ENCODE results near the gene FBXL20. TPM values are rescaled to one million over a fixed set of nuclear protein-coding genes. Genes with fewer than 3 reads are reported as not detected.

The FBXL20 gene
- total RNA-seq, 3 donors from 2014 or later (not counting 1 experiment from before 2014, with no cell fraction given) = 25.5 to 34.2 (median 32.4) TPM

GRCh38 chr17:39318636-39319035, 82.8 kb downstream of the FBXL20 start:
- Histone ChIP-seq H3K4me3 (ENCODE audit: low read length) (no peak overlapping the region), H3K9me3 (ENCODE audit: control insufficient read depth, insufficient read depth, low read length) (no peaks in the 10 kb centered on the region), H3K27me3 (ENCODE audit: control insufficient read depth, insufficient read depth, low read length) (no peaks in the 10 kb centered on the region), H3K4me1 (ENCODE audit: control insufficient read depth, insufficient read depth, low read length) (no peaks in the 10 kb centered on the region), H3K36me3 (ENCODE audit: control insufficient read depth, insufficient read depth, low read length) (peaks cover 4% of the 10 kb centered on the region), H3K27ac (ENCODE audit: low read length) (no peak overlapping the region)
- TF ChIP-seq CTCF (IDR thresholded peaks at IDR 0.05) = no peak
- Mint-ChIP-seq H3K4me3 (no peak overlapping the region), H3K27ac (no peak overlapping the region), H3K4me1 (peaks cover 0 to 10% of the 10 kb centered on the region in 2 donors), H3K36me3 (no peaks in the 10 kb centered on the region), H3K9me3 (no peaks in the 10 kb centered on the region), H3K27me3 (ENCODE audit: low read depth in 2 of 2) (no peaks in the 10 kb centered on the region)
- 92% methylated on average over 8 of the region's 8 CpGs for WGBS (ENCODE audit: insufficient coverage)
- ATAC-seq = no peak
- no peak for DNase-seq
- intact Hi-C loops (cut with micrococcal nuclease) = no loop called here

GRCh38 chr17:39306509-39307212, 94.8 kb downstream of the FBXL20 start:
- intact Hi-C loops (cut with micrococcal nuclease) = no loop called here
- no peaks in the 10 kb centered on the region for H3K4me1 ChIP-seq (ENCODE audit: control insufficient read depth, insufficient read depth, low read length)
- ATAC-seq (no peak), DNase-seq (no peak)
- WGBS (ENCODE audit: insufficient coverage) = 88% methylated on average over 2 of the region's 3 CpGs
- TF ChIP-seq CTCF (IDR thresholded peaks at IDR 0.05) = no peak
- Mint-ChIP-seq H3K27me3 (ENCODE audit: low read depth in 2 of 2) (no peaks in the 10 kb centered on the region), H3K36me3 (no peaks in the 10 kb centered on the region), H3K9me3 (no peaks in the 10 kb centered on the region), H3K4me3 (no peak overlapping the region), H3K27ac (no peak overlapping the region), H3K4me1 (peaks cover 0 to 7% of the 10 kb centered on the region in 2 donors)
- no peaks in the 10 kb centered on the region for H3K27me3 ChIP-seq (ENCODE audit: control insufficient read depth, insufficient read depth, low read length)
- H3K27ac ChIP-seq (ENCODE audit: low read length) = no peak overlapping the region
- H3K4me3 ChIP-seq (ENCODE audit: low read length) = no peak overlapping the region
- H3K9me3 ChIP-seq (ENCODE audit: control insufficient read depth, insufficient read depth, low read length) = no peaks in the 10 kb centered on the region
- H3K36me3 ChIP-seq (ENCODE audit: control insufficient read depth, insufficient read depth, low read length) = no peaks in the 10 kb centered on the region

DNA sequence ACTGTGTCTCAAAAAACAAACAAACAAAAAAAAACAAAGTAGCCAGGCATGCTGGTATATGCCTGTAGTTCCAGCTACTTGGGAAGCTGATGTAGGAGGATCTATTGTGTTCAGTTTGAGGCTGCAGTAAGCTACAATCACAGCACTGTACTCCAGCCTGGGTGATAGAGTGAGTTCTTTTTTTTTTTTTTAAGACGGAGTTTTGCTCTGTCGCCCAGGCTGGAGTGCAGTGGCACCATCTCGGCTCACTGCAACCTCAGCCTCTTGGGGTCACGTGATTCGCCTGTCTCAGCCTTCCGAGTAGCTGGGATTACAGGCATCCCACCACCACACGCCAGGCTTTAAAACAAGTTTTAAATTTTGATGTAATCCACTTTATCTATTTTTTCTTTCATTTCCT, 95.4 kb downstream of the FBXL20 start:
- no peak for ATAC-seq
- Mint-ChIP-seq H3K36me3 (no peaks in the 10 kb centered on the region), H3K4me1 (peaks cover 0 to 7% of the 10 kb centered on the region in 2 donors), H3K4me3 (no peak overlapping the region), H3K9me3 (no peaks in the 10 kb centered on the region), H3K27ac (no peak overlapping the region), H3K27me3 (ENCODE audit: low read depth in 2 of 2) (no peaks in the 10 kb centered on the region)
- Histone ChIP-seq H3K36me3 (ENCODE audit: control insufficient read depth, insufficient read depth, low read length) (no peaks in the 10 kb centered on the region), H3K4me3 (ENCODE audit: low read length) (no peak overlapping the region), H3K9me3 (ENCODE audit: control insufficient read depth, insufficient read depth, low read length) (no peaks in the 10 kb centered on the region), H3K27me3 (ENCODE audit: control insufficient read depth, insufficient read depth, low read length) (no peaks in the 10 kb centered on the region), H3K4me1 (ENCODE audit: control insufficient read depth, insufficient read depth, low read length) (no peaks in the 10 kb centered on the region), H3K27ac (ENCODE audit: low read length) (no peak overlapping the region)
- DNase-seq = no peak
- intact Hi-C loops (cut with micrococcal nuclease) = no loop called here
- no peak for TF ChIP-seq CTCF (IDR thresholded peaks at IDR 0.05)
- WGBS (ENCODE audit: insufficient coverage) = 87% methylated on average over 7 of the region's 7 CpGs

GRCh38 chr17:39304188-39304587, 97.2 kb downstream of the FBXL20 start:
- WGBS (ENCODE audit: insufficient coverage) = 100% methylated on average over 1 of the region's 1 CpG
- Histone ChIP-seq H3K27me3 (ENCODE audit: control insufficient read depth, insufficient read depth, low read length) (no peaks in the 10 kb centered on the region), H3K36me3 (ENCODE audit: control insufficient read depth, insufficient read depth, low read length) (peaks cover 8% of the 10 kb centered on the region), H3K9me3 (ENCODE audit: control insufficient read depth, insufficient read depth, low read length) (no peaks in the 10 kb centered on the region), H3K4me1 (ENCODE audit: control insufficient read depth, insufficient read depth, low read length) (no peaks in the 10 kb centered on the region), H3K27ac (ENCODE audit: low read length) (no peak overlapping the region), H3K4me3 (ENCODE audit: low read length) (no peak overlapping the region)
- no peak overlapping the region for H3K4me3 Mint-ChIP-seq
- H3K36me3 Mint-ChIP-seq = peaks cover under 1% of the 10 kb centered on the region
- TF ChIP-seq CTCF (IDR thresholded peaks at IDR 0.05) = no peak
- H3K9me3 Mint-ChIP-seq = no peaks in the 10 kb centered on the region
- DNase-seq (no peak), ATAC-seq (no peak)
- intact Hi-C loops (cut with micrococcal nuclease) = no loop called here
- H3K4me1 Mint-ChIP-seq = peaks cover 0 to 7% of the 10 kb centered on the region in 2 donors
- H3K27me3 Mint-ChIP-seq (ENCODE audit: low read depth in 2 of 2) = no peaks in the 10 kb centered on the region
- H3K27ac Mint-ChIP-seq = no peak overlapping the region

Measured in natural killer cell (primary cell).